ENCODE results near the gene EXTL2. TPM values are rescaled to one million over a fixed set of nuclear protein-coding genes. Genes with fewer than 3 reads are reported as not detected.
"Not testable (repeated sequence)": the region's sequence is repeated elsewhere in the genome, so short reads cannot be mapped to it uniquely, and the experiment has no call there.

The EXTL2 gene
- total and polyA plus RNA-seq, 2 experiments from 2014 or later, result 16.9 to 28.6 TPM

- DNase-seq (ENCODE audit: low spot score), result no peak
- no peaks in the 10 kb centered on the region for H3K9me2 ChIP-seq (replicated peaks; ENCODE audit: insufficient read depth)
- no peak overlapping the region for H3K27ac ChIP-seq
- no peak overlapping the region for H3K4me3 ChIP-seq
- no peaks in the 10 kb centered on the region for H3K79me2 ChIP-seq
- H2AFZ ChIP-seq, result no peak overlapping the region
- H4K20me1 ChIP-seq (ENCODE audit: insufficient read depth, poor library complexity, severe bottlenecking), result no peaks in the 10 kb centered on the region
- no peaks in the 10 kb centered on the region for H3K36me3 ChIP-seq (replicated peaks; ENCODE audit: insufficient read depth, low read depth)
- no peaks in the 10 kb centered on the region for H3K27me3 ChIP-seq
- no peak for TF ChIP-seq EZH2phosphoT487 (IDR thresholded peaks at IDR 0.05; ENCODE audit: low read depth, severe bottlenecking, unreplicated experiment)
- WGBS (ENCODE audit: low lambda C conversion rate, missing lambda C conversion rate), result 93% methylated on average over 9 of the region's 9 CpGs
- no peaks in the 10 kb centered on the region for H3K4me1 ChIP-seq (ENCODE audit: insufficient read depth)
- H3K4me2 ChIP-seq, result no peak overlapping the region
- H3K9me3 ChIP-seq (ENCODE audit: low read depth), result no peaks in the 10 kb centered on the region
These were observed 58.5 kb downstream of the EXTL2 start for GRCh38 chr1:100835866-100836842.

GRCh38 chr1:100834777-100835660 is 59.6 kb downstream of the EXTL2 start:
- Histone ChIP-seq H3K27ac (no peak overlapping the region), H3K36me3 (replicated peaks; ENCODE audit: insufficient read depth, low read depth) (no peaks in the 10 kb centered on the region), H3K9me3 (ENCODE audit: low read depth) (no peaks in the 10 kb centered on the region), H3K9me2 (replicated peaks; ENCODE audit: insufficient read depth) (no peaks in the 10 kb centered on the region), H3K27me3 (no peaks in the 10 kb centered on the region), H3K4me2 (no peak overlapping the region), H3K4me1 (ENCODE audit: insufficient read depth) (no peaks in the 10 kb centered on the region), H2AFZ (no peak overlapping the region), H4K20me1 (ENCODE audit: insufficient read depth, poor library complexity, severe bottlenecking) (no peaks in the 10 kb centered on the region), H3K79me2 (no peaks in the 10 kb centered on the region), H3K4me3 (no peak overlapping the region)
- no peak for DNase-seq (ENCODE audit: low spot score)
- TF ChIP-seq EZH2phosphoT487 (IDR thresholded peaks at IDR 0.05; ENCODE audit: low read depth, severe bottlenecking, unreplicated experiment) (no peak), EZH2 (IDR thresholded peaks at IDR 0.05; ENCODE audit: borderline replicate concordance) (no peak), CTCF (IDR thresholded peaks at IDR 0.05; ENCODE audit: poor library complexity) (peak; percentile 18)
- 80% methylated on average over 6 of the region's 6 CpGs for WGBS (ENCODE audit: low lambda C conversion rate, missing lambda C conversion rate)

DNA sequence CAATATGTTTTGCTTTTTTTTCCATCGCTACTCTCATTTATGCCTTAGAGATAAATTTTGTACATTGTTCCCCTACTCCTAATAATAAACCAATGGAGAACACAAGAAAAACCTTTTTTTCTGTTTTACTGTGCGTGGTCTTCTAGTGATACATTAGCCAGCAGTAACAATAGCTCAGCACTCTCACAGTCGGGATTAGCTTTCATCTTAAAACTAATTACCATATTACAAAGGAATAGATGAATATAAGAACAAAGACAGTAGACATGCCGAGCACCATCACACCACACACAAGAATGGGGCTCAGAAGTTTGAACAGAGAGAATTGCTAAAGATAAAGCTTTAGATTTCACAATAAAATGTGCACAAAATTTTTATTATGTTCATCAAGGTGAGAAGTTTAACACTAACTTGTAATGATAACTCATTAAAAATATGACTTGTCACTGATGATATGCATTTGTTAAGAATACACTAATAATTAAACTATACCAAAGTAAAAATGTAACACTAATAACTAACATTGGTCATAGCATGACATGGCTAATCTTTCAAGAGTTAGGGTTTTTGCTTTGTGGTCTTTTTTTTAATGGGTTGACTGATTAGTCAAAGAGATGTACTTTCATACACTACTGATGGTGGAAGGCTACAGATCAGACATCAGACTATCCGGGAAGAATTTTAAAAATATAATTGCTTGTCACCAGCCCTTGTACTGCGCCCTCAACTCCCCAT is 61.8 kb downstream of the EXTL2 start:
- Histone ChIP-seq H3K79me2 (no peaks in the 10 kb centered on the region), H2AFZ (no peak overlapping the region), H3K4me2 (no peak overlapping the region), H3K27me3 (no peaks in the 10 kb centered on the region), H4K20me1 (ENCODE audit: insufficient read depth, poor library complexity, severe bottlenecking) (no peaks in the 10 kb centered on the region), H3K27ac (no peak overlapping the region), H3K9me2 (replicated peaks; ENCODE audit: insufficient read depth) (no peaks in the 10 kb centered on the region), H3K4me3 (no peak overlapping the region), H3K4me1 (ENCODE audit: insufficient read depth) (no peaks in the 10 kb centered on the region), H3K36me3 (replicated peaks; ENCODE audit: insufficient read depth, low read depth) (no peaks in the 10 kb centered on the region), H3K9me3 (ENCODE audit: low read depth) (no peaks in the 10 kb centered on the region)
- DNase-seq (ENCODE audit: low spot score), result no peak
- no peak for TF ChIP-seq CTCF (IDR thresholded peaks at IDR 0.05; ENCODE audit: poor library complexity)
- TF ChIP-seq EZH2 (IDR thresholded peaks at IDR 0.05; ENCODE audit: borderline replicate concordance), result no peak
- TF ChIP-seq EZH2phosphoT487 (IDR thresholded peaks at IDR 0.05; ENCODE audit: low read depth, severe bottlenecking, unreplicated experiment), result no peak
- WGBS (ENCODE audit: low lambda C conversion rate, missing lambda C conversion rate), result 73% methylated on average over 6 of the region's 6 CpGs

DNA sequence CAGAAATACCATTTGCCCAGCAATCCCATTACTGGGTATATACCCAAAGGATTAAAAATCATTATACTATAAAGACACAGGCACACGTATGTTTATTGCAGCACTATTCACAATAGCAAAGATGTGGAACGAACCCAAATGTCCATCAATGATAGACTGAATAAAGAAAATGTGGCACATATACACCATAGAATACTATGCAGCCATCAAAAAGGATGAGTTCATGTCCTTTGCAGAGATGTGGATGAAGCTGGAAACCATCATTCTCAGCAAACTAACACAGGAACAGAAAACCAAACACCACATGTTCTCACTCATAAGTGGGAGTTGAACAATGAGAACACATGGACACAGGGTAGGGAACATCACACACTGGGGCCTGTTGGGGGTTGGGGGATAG is 69.0 kb downstream of the EXTL2 start:
- H3K27ac ChIP-seq; H3K9me2 ChIP-seq (replicated peaks; ENCODE audit: insufficient read depth); H3K9me3 ChIP-seq (ENCODE audit: low read depth); H3K36me3 ChIP-seq (replicated peaks; ENCODE audit: insufficient read depth, low read depth); DNase-seq (ENCODE audit: low spot score); H3K4me1 ChIP-seq (ENCODE audit: insufficient read depth); H3K4me3 ChIP-seq; H3K27me3 ChIP-seq; H4K20me1 ChIP-seq (ENCODE audit: insufficient read depth, poor library complexity, severe bottlenecking); H2AFZ ChIP-seq; H3K79me2 ChIP-seq; H3K4me2 ChIP-seq: not testable (repeated sequence)
- 91% methylated on average over 2 of the region's 2 CpGs for WGBS (ENCODE audit: low lambda C conversion rate, missing lambda C conversion rate)

Data from hepatocyte (in vitro differentiated cells).